Fibroblast of lung (primary cell): ENCODE measurements around the gene CDC6. TPM values are rescaled to one million over a fixed set of nuclear protein-coding genes. Genes with fewer than 3 reads are reported as not detected.

ENCODE experiments used
- DNase-seq, 2 donors: peaks; one replicate each; pipeline versions ENCODE4 v3.0.0 to v3.0.0-alpha.2; 2010; ENCODE audit warnings: low read depth in 2 of 2
- H2AFZ ChIP-seq: 2 replicates; pipeline ENCODE4 v1.5.1; 2012; ENCODE audit warnings: low read length, control low read depth, inconsistent platforms
- H3K27ac ChIP-seq: 2 replicates; pipeline ENCODE4 v1.5.1; 2011; ENCODE audit warnings: low read length, control low read depth; ENCODE audit not compliant: insufficient read depth
- H3K27me3 ChIP-seq: 2 replicates; pipeline ENCODE4 v1.5.1; 2011; ENCODE audit warnings: mild to moderate bottlenecking, low read length; ENCODE audit not compliant: control insufficient read depth, insufficient read depth
- H3K36me3 ChIP-seq: 2 replicates; pipeline ENCODE4 v1.5.1; 2011; ENCODE audit warnings: low read length; ENCODE audit not compliant: control insufficient read depth, insufficient read depth
- H3K4me1 ChIP-seq: 2 replicates; pipeline ENCODE4 v1.5.1; 2011; ENCODE audit warnings: low read length; ENCODE audit not compliant: control insufficient read depth, insufficient read depth; ENCODE audit errors: extremely low read depth
- H3K4me2 ChIP-seq: 2 replicates; pipeline ENCODE4 v1.5.1; 2011; ENCODE audit warnings: low read length, control low read depth; ENCODE audit not compliant: insufficient read depth; ENCODE audit errors: extremely low read depth
- H3K4me3 ChIP-seq, 4 experiments: fragments of 200-600 bp in 1 of 4; sonication (generic) in 1 of 4; replicated peaks in 1 of 4; 2 replicates each; pipeline ENCODE4 v1.5.1; 2011 to 2016; ENCODE audit warnings: low read length in 4 of 4, low read depth in 3 of 4, mild to moderate bottlenecking in 3 of 4, control low read depth in 2 of 4, inconsistent platforms in 1 of 4, mixed read lengths in 1 of 4; ENCODE audit not compliant: insufficient read depth in 1 of 4; ENCODE audit errors: control extremely low read depth in 1 of 4
- H3K79me2 ChIP-seq: 2 replicates; pipeline ENCODE4 v1.5.1; 2012; ENCODE audit warnings: mild to moderate bottlenecking, low read length, inconsistent platforms; ENCODE audit not compliant: control insufficient read depth, insufficient read depth
- H3K9ac ChIP-seq: 2 replicates; pipeline ENCODE4 v1.5.1; 2011; ENCODE audit warnings: mild to moderate bottlenecking, low read length, control low read depth; ENCODE audit not compliant: insufficient read depth
- H3K9me3 ChIP-seq: 2 replicates; pipeline ENCODE4 v1.5.1; 2012; ENCODE audit warnings: low read depth, low read length; ENCODE audit not compliant: control insufficient read depth, insufficient read depth
- H4K20me1 ChIP-seq: 2 replicates; pipeline ENCODE4 v1.5.1; 2011; ENCODE audit warnings: low read length; ENCODE audit not compliant: control insufficient read depth, insufficient read depth; ENCODE audit errors: extremely low read depth
- CTCF ChIP-seq, 2 donors: IDR thresholded peaks in 1 of 2; conservative IDR thresholded peaks in 1 of 2; 1 replicate in 1 of 2; 2 replicates in 1 of 2; pipeline ENCODE4 v1.5.1; 2011 to 2012; ENCODE audit warnings: low read length in 2 of 2, control low read depth in 1 of 2, inconsistent platforms in 1 of 2, low read depth in 1 of 2, mild to moderate bottlenecking in 1 of 2
- EZH2 ChIP-seq: IDR thresholded peaks from 2 replicates; pipeline ENCODE4 v1.5.1; 2012; ENCODE audit warnings: low read length, control low read depth, mild to moderate bottlenecking; ENCODE audit errors: missing control alignments
- polyA plus RNA-seq, 2 donors: library from polyadenylated mRNA; depleted of rRNA in 1 of 2; stranded (reverse) in 1 of 2; unstranded in 1 of 2; fragments of >200 nt; gene quantifications; 2 replicates each; pipeline ENCODE4 v1.2.1, GENCODE V29; 2011 to 2012; ENCODE audit warnings: missing spikeins in 1 of 2
- total RNA-seq: library from RNA; depleted of rRNA; stranded (reverse); fragments of >200 nt; gene quantifications from 2 replicates; pipeline ENCODE4 v1.2.1, GENCODE V29; 2014

CDC6 gene
- total and polyA plus RNA-seq, 2 donors (not counting 1 experiment from before 2014, with no cell fraction given), result 4.5 to 16.3 TPM

GRCh38 chr17:40327735-40328385, 40.2 kb downstream of the CDC6 start:
- Histone ChIP-seq H3K79me2 (peaks cover 58% of the 10 kb centered on the region), H3K36me3 (peaks cover 2% of the 10 kb centered on the region), H4K20me1 (no peaks in the 10 kb centered on the region), H3K4me1 (peaks cover 69% of the 10 kb centered on the region), H3K27ac (no peak overlapping the region), H2AFZ (no peak overlapping the region), H3K4me3 (no peak overlapping the region), H3K27me3 (no peaks in the 10 kb centered on the region), H3K9ac (no peak overlapping the region), H3K4me2 (peak overlapping the region; percentile 13), H3K9me3 (no peaks in the 10 kb centered on the region)
- peak in 1 of 2 donors; percentile 42 for DNase-seq
- TF ChIP-seq CTCF (conservative IDR thresholded peaks at IDR 0.05 in 1 of 2, IDR thresholded peaks at IDR 0.05 in 1 of 2; ENCODE audit: low read depth in 1 of 2, low read length in 2 of 2) (no peak), EZH2 (no peak)

- H3K4me2 ChIP-seq, result no peak overlapping the region
- no peak for DNase-seq
- H4K20me1 ChIP-seq, result no peaks in the 10 kb centered on the region
Measured at GRCh38 chr17:40328386-40328766, 40.7 kb downstream of the CDC6 start.

More at GRCh38 chr17:40328386-40328766, 40.7 kb downstream of the CDC6 start:
- Histone ChIP-seq H3K9ac (no peak overlapping the region), H2AFZ (no peak overlapping the region), H3K9me3 (no peaks in the 10 kb centered on the region), H3K4me1 (peaks cover 64% of the 10 kb centered on the region), H3K27ac (no peak overlapping the region), H3K36me3 (peaks cover 2% of the 10 kb centered on the region), H3K27me3 (no peaks in the 10 kb centered on the region), H3K79me2 (peaks cover 53% of the 10 kb centered on the region), H3K4me3 (no peak overlapping the region)
- TF ChIP-seq CTCF (conservative IDR thresholded peaks at IDR 0.05 in 1 of 2, IDR thresholded peaks at IDR 0.05 in 1 of 2; ENCODE audit: low read depth in 1 of 2, low read length in 2 of 2) (no peak), EZH2 (no peak)
